HG03520 (cell line): Measurements from ENCODE around the gene MYEF2.

Experiments
- ATAC-seq: cut with Tn5 transposase; IDR thresholded peaks from one replicate; pipeline ENCODE4 v1.9.1; 2021; ENCODE audit warnings: mild to moderate bottlenecking, moderate library complexity; ENCODE audit not compliant: unreplicated experiment

Gene MYEF2

DNA sequence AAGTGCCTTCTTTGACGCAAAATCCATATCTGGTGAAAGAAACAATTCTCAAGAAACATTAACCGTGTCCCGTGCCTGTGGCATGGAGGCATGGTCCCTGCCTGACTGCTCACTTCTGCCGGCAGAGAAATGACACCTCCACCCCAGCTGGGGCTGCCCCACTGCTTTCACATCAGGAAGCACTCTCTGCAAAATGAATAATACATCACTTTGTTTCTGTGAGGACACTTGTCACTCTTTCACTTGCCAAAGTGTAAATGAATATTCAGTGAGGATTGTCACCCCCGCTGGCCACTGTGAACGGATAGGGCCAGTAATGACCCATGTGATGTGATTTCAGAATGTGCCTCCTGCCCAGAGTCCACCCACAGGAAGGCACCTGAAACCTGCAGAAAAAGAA is 88.4 kb downstream of the MYEF2 start:
- ATAC-seq: no peak

DNA sequence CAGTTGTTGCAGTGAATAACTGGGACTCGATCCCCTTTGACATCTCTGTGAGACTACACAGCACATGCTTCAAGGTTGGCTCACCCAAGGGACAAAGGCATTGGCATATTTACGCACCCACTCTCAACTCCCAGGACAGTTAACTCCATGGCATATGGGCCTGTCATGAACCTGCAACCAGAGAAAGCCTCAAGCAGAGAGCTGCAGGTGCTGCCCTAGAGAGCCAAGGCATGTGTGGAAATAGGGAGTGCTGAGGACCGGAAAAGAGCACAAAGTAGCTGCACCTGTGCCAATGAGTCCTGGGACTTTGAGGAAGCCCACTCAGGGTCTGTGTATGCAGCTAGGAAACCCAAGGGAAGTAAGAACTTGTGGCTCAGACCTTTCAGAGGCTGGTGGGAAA is 90.3 kb downstream of the MYEF2 start:
- ATAC-seq: no peak

DNA sequence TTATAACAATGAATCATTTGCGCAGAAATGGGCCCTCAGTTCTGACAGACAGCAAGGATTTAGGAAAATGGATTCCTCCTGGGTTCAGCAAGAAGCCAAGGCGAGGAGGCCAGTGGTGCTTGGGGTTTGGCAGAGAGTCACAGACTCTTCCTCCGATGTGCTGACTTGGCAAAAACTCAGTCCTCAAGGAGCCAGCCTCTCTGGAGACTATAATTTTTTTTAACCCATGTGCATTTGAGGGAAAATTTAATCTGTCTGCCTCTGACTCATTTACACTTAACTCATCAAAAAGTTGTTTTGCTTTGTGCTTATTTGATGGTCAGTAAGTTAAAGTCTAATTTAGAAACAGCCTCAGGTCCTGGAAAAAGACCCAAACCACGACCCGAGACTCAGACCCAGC is 91.5 kb downstream of the MYEF2 start:
- ATAC-seq: no peak

DNA sequence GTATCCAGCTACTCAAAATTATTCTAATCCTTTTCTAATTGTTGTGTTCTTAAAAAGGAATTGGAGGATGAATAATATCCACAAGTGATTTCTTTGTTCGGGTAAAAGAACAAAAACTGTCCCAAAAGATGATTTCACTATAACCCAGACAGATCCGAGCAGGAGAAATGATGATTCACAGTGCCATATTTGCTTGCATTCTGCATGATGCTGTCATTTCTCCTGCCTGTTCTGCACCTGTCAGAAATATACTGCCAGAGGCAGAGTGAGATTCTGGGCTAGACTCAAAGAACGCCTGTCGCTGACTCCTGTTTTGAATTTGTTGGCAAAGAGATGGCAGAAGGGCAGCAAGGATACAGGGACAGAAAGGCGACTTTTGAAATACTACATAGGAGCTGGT is 92.0 kb downstream of the MYEF2 start:
- ATAC-seq: no peak

DNA sequence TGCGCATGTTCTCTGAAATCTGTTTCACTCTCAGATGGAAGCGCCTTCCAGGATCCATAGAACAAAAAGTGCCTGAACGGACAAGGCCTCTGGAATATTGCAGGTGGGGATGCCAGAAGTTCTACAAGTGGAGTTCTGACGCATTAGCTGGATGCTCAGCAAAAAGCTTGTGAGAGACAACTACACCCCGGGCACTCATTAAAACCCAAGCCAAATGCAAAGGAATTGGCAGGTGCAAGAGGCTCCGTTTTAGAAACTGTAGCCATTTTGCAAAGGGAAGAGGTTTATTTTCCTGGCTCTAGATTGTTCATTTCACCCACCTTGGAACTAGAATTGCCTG is 92.5 kb downstream of the MYEF2 start:
- ATAC-seq: no peak

DNA sequence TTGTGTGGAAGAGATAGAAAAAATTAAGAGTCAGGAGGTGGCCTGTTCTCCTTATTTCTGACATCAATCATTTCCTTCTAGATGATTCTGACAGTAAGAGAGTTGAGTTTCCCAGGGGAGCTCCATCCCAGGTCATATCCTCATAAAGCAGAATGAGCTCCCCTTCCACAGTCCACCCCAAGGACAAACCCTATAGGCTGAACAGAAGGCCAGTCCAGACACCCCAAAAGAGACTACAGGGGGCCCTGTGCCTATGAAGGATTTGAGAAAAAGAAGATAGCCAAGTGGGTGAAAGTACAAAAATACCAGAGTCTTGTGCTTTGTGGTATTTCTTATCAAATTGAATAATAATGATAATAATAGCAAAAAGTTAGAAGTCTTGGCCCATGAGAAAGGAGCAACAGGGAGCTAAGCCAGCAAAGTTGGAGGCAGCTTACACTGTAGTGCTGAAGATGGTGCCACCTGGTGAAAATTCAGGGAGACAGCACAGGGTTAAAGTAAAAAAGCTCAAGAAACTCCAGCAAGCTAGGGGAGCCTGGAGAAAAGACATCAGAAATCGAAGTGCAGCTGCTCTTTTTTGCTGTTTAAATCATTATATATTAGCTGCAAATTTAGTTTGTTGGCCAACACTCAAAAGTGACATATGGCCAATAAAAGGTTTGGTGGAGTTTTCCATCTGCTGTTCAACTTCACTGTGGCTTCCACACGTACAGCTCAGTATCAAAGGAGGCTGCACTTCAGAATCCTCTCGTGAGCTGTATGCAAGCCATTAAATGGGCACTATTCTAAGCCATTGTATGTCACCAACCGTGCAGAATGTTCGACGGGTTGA is 93.1 kb downstream of the MYEF2 start:
- ATAC-seq: no peak
